ENCODE measurements around the gene ABI1.

The ABI1 gene

GRCh38 chr10:26697922-26698608 is 162.7 kb downstream of the ABI1 start:
- DNase-seq = peak in 3 of 42 donors; percentile 3 to 43 (median 13)
- intact Hi-C loops (cut with DNase I) = no loop called here

- peak; percentile 48 to 91 (median 84) for DNase-seq
- intact Hi-C loops (cut with DNase I) = no loop called here
Measured at GRCh38 chr10:26697163-26697921, 163.4 kb downstream of the ABI1 start, which contains the start of gene PDSS1. TSS of gene PDSS1 (plus strand) at chr10:26697701. CDS start at chr10:26697712, 11 bp downstream.

GRCh38 chr10:26696786-26697162 is 164.0 kb downstream of the ABI1 start:
- intact Hi-C loops (cut with DNase I) = no loop called here
- DNase-seq = no peak

Data from head of caudate nucleus (tissue), 42 donors.